Smooth muscle cell (in vitro differentiated cells): Measurements from ENCODE around the gene NFIA. TPM values are rescaled to one million over a fixed set of nuclear protein-coding genes. Genes with fewer than 3 reads are reported as not detected.

Experiments used
- DNase-seq: peaks from one replicate; lab custom pipeline; 2025; ENCODE audit not compliant: unreplicated experiment; lab: John Stamatoyannopoulos, UW
- H2AFZ ChIP-seq: fragments of 200-600 bp; sonication (generic); 2 replicates; pipeline ENCODE4 v1.6.0; 2016; ENCODE audit warnings: antibody characterized with exemption, low read depth, mild to moderate bottlenecking
- H3F3A ChIP-seq: fragments of 200-600 bp; sonication (generic); 2 replicates; pipeline ENCODE4 v1.6.0; 2017; ENCODE audit warnings: antibody characterized with exemption, low read depth
- H3K27ac ChIP-seq: fragments of 200-600 bp; sonication (generic); 2 replicates; pipeline ENCODE4 v1.5.1; 2016; ENCODE audit warnings: low read depth, mild to moderate bottlenecking
- H3K27me3 ChIP-seq: fragments of 200-600 bp; sonication (generic); 2 replicates; pipeline ENCODE4 v1.6.1; 2016; ENCODE audit warnings: low read depth, mild to moderate bottlenecking
- H3K36me3 ChIP-seq: fragments of 200-600 bp; sonication (generic); 2 replicates; pipeline ENCODE4 v1.5.1; 2016; ENCODE audit warnings: low read depth
- H3K4me1 ChIP-seq: fragments of 200-600 bp; sonication (generic); 2 replicates; pipeline ENCODE4 v1.5.1; 2016; ENCODE audit warnings: low read depth
- H3K4me2 ChIP-seq: fragments of 200-600 bp; sonication (generic); 2 replicates; pipeline ENCODE4 v1.6.0; 2016; ENCODE audit warnings: mild to moderate bottlenecking
- H3K4me3 ChIP-seq: fragments of 200-600 bp; sonication (generic); 2 replicates; pipeline ENCODE4 v1.5.1; 2016; ENCODE audit warnings: mild to moderate bottlenecking
- H3K79me2 ChIP-seq: fragments of 200-600 bp; sonication (generic); 2 replicates; pipeline ENCODE4 v1.6.0; 2016; ENCODE audit warnings: low read depth, mild to moderate bottlenecking
- H3K9ac ChIP-seq: fragments of 200-600 bp; sonication (generic); 2 replicates; pipeline ENCODE4 v1.6.0; 2016; ENCODE audit warnings: low read depth
- H3K9me3 ChIP-seq: fragments of 200-600 bp; sonication (generic); replicated peaks from 2 replicates; pipeline ENCODE4 v1.5.1; 2016; ENCODE audit warnings: low read depth
- H4K20me1 ChIP-seq: fragments of 200-600 bp; sonication (generic); 2 replicates; pipeline ENCODE4 v1.6.0; 2016; ENCODE audit warnings: low read depth
- CTCF ChIP-seq: fragments of 200-600 bp; sonication (generic); IDR thresholded peaks from 2 replicates; pipeline ENCODE4 v1.5.1; 2017; ENCODE audit warnings: borderline replicate concordance, mild to moderate bottlenecking, antibody characterized with exemption; ENCODE audit not compliant: insufficient read depth, poor library complexity, severe bottlenecking
- WGBS: methylation state at CpG from one replicate; pipeline ENCODE4 v1.1.7; 2016; ENCODE audit warnings: low lambda C conversion rate; 5-methylcytosine and 5-hydroxymethylcytosine counted together
- polyA plus RNA-seq: library from polyadenylated mRNA; unstranded; fragments of >200 nt; fragmentation: Nextera tagmentation; extraction: Ambion mirVana; gene quantifications from 2 replicates; pipeline ENCODE4 v1.2.1, GENCODE V29; 2016
- total RNA-seq: library from RNA; depleted of rRNA; stranded (reverse); fragments of >200 nt; gene quantifications from 2 replicates; pipeline ENCODE4 v1.2.3, GENCODE V29; 2014

The NFIA gene
- total and polyA plus RNA-seq, 2 experiments from 2014 or later: 5.0 to 6.2 TPM

DNA sequence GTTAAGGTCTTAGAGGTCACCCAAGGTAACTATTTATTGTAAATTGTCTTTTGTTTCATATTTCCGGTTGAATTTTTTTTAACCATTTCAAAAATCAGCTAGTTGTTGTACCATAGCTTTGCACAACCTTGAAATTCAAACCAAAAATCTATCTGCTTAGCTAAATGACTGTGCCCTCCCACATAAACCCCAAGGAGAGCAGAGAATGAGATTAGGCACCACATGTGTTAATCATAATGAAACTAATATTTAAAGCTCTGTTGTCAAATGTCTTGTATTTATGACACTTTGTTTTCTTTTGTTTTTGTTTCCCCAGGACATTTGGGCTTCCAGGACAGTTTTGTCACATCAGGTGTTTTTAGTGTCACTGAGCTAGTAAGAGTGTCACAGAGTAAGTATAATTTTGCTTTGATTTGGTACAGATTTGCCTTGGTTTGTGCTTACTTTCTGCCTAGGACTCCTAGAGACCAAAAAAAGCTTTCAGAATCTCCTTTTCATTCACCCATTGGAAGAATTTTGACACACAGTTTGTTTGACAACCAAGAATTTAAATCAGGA, 249.9 kb downstream of the NFIA start:
- Histone ChIP-seq H3K27me3 (no peaks in the 10 kb centered on the region), H3F3A (peaks cover 11% of the 10 kb centered on the region), H3K79me2 (no peaks in the 10 kb centered on the region), H3K9me3 (no peaks in the 10 kb centered on the region), H3K4me1 (peaks cover 3% of the 10 kb centered on the region), H4K20me1 (no peaks in the 10 kb centered on the region), H3K27ac (no peak overlapping the region), H2AFZ (no peak overlapping the region), H3K4me2 (no peak overlapping the region), H3K9ac (no peak overlapping the region), H3K4me3 (no peak overlapping the region), H3K36me3 (no peaks in the 10 kb centered on the region)
- no peak for DNase-seq
- WGBS: 94% methylated on average over 1 of the region's 1 CpG
- no peak for TF ChIP-seq CTCF

DNA sequence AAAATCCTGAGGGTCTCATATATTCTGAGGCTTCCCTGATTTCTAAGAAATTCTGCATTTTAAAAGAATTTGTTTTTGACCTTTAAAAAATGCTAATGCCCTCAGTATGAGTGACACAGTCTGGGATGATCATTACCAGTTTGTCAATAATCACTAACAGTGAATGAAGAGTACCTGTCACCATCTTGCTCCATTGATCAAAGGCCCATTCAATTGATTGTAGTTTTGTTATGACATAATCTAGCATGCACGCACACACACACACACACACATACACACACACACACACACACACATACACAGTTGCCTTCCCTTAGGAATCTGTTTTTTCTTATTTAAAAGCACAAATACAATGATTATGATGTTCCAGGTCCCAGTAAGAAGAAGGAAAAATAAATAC, 250.4 kb downstream of the NFIA start:
- H3K4me3 ChIP-seq: no peak overlapping the region
- no peaks in the 10 kb centered on the region for H4K20me1 ChIP-seq
- no peak overlapping the region for H3K9ac ChIP-seq
- no peaks in the 10 kb centered on the region for H3K36me3 ChIP-seq
- no peaks in the 10 kb centered on the region for H3K27me3 ChIP-seq
- peaks cover 8% of the 10 kb centered on the region for H3K4me1 ChIP-seq
- TF ChIP-seq CTCF: no peak
- no peaks in the 10 kb centered on the region for H3K9me3 ChIP-seq
- 96% methylated on average over 1 of the region's 1 CpG for WGBS
- no peaks in the 10 kb centered on the region for H3K79me2 ChIP-seq
- peaks cover 11% of the 10 kb centered on the region for H3F3A ChIP-seq
- no peak overlapping the region for H2AFZ ChIP-seq
- no peak overlapping the region for H3K27ac ChIP-seq
- DNase-seq: no peak
- no peak overlapping the region for H3K4me2 ChIP-seq

DNA sequence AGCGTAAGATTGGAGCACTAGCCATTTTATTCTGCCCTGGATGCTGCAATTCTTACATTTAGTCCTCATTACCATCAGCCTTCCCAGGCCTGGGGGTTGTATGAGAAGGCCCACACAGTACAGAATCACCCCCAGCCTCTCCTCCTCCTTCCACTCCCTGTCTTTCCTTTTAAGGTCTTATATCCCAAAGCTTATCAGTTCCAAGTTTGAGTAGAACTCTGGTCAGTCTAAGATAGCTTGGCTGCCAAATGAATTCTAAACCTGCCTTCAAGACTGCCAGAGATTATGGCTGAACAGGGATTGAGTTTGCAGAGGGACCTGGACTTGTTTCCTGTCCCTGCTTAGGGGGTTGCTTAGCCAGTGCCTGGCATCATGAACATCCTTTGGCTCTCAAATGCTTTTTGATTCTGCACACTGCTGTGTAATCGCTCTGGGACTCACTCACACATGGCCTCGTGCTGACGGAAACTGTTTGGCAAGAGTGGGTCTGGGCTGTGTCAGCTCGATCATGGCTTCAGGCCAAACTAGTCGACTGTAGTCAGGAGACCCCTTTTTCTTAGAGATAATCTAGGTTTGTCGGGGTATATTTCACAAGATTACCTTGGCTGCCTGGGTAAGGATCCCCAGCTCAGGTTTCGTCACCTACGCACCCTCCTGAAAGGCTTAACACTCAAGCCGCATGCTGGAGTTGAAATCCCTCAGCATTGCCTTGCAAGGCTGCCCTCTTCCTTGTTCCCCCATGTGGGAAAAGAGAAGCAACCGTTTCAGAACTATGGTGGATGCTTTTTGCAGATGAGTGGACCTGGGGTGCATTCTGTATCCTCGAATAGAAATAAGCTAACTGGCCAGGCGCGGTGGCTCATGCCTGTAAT, 252.6 kb downstream of the NFIA start:
- H3K9ac ChIP-seq: no peak overlapping the region
- WGBS: 55% methylated on average over 14 of the region's 14 CpGs
- H3K36me3 ChIP-seq: no peaks in the 10 kb centered on the region
- no peak overlapping the region for H3K27ac ChIP-seq
- H3F3A ChIP-seq: peaks cover 11% of the 10 kb centered on the region
- DNase-seq: no peak
- no peaks in the 10 kb centered on the region for H3K9me3 ChIP-seq
- H3K4me3 ChIP-seq: no peak overlapping the region
- no peaks in the 10 kb centered on the region for H4K20me1 ChIP-seq
- no peaks in the 10 kb centered on the region for H3K27me3 ChIP-seq
- H3K79me2 ChIP-seq: no peaks in the 10 kb centered on the region
- no peak overlapping the region for H2AFZ ChIP-seq
- peak overlapping the region; percentile 29 for H3K4me2 ChIP-seq
- TF ChIP-seq CTCF: no peak
- peaks cover 15% of the 10 kb centered on the region for H3K4me1 ChIP-seq
